OCI-LY1 (cell line): Measurements from ENCODE around the gene GPR160.

Experiments
- H2AFZ ChIP-seq: fragments of 200-600 bp; sonication (generic), shearing (Covaris generic); 2 replicates; pipeline ENCODE4 v1.6.0; 2014; ENCODE audit warnings: antibody characterized with exemption, mild to moderate bottlenecking, low read length
- H3F3A ChIP-seq: fragments of 200-600 bp; sonication (generic), shearing (Covaris generic); 2 replicates; pipeline ENCODE4 v1.6.0; 2014; ENCODE audit warnings: mild to moderate bottlenecking, antibody characterized with exemption, low read length, moderate library complexity; ENCODE audit not compliant: insufficient read depth
- H3K27ac ChIP-seq: fragments of 200-600 bp; sonication (generic); 2 replicates; pipeline ENCODE4 v1.5.1; 2014; ENCODE audit warnings: low read length, mixed run types, mild to moderate bottlenecking, low read depth; ENCODE audit not compliant: poor library complexity, severe bottlenecking
- H3K27me3 ChIP-seq: fragments of 200-600 bp; sonication (generic); 2 replicates; pipeline ENCODE4 v1.6.0; 2014; ENCODE audit warnings: antibody characterized with exemption, mild to moderate bottlenecking, low read length, moderate library complexity; ENCODE audit not compliant: insufficient read depth
- H3K36me3 ChIP-seq: fragments of 200-600 bp; sonication (generic); 2 replicates; pipeline ENCODE4 v1.6.1; 2014; ENCODE audit warnings: mild to moderate bottlenecking, antibody characterized with exemption, low read length, moderate library complexity, mixed read lengths; ENCODE audit not compliant: insufficient read depth
- H3K4me1 ChIP-seq: fragments of 200-600 bp; sonication (generic); 2 replicates; pipeline ENCODE4 v1.5.1; 2014; ENCODE audit warnings: mild to moderate bottlenecking, low read length, moderate library complexity; ENCODE audit not compliant: insufficient read depth, severe bottlenecking
- H3K4me2 ChIP-seq: fragments of 200-600 bp; sonication (generic), shearing (Covaris generic); 2 replicates; pipeline ENCODE4 v1.6.1; 2014; ENCODE audit warnings: low read length
- H3K4me3 ChIP-seq: fragments of 200-600 bp; sonication (generic); 2 replicates; pipeline ENCODE4 v1.5.1; 2014; ENCODE audit warnings: low read length, low read depth, mild to moderate bottlenecking, mixed read lengths; ENCODE audit not compliant: poor library complexity, severe bottlenecking
- H3K79me2 ChIP-seq: fragments of 200-600 bp; shearing (Covaris generic); 2 replicates; pipeline ENCODE4 v1.6.1; 2016; ENCODE audit warnings: mixed run types, low read length, mixed read lengths; ENCODE audit not compliant: insufficient read depth
- H3K9ac ChIP-seq: fragments of 200-600 bp; sonication (generic), shearing (Covaris generic); 2 replicates; pipeline ENCODE4 v1.6.1; 2014; ENCODE audit warnings: mild to moderate bottlenecking, low read length, mixed read lengths
- H3K9me2 ChIP-seq: fragments of 200-600 bp; sonication (generic), shearing (Covaris generic); 2 replicates; pipeline ENCODE4 v1.6.1; 2014; ENCODE audit warnings: low read depth, mild to moderate bottlenecking, low read length, mixed read lengths
- H3K9me3 ChIP-seq: fragments of 200-600 bp; shearing (Covaris generic); 2 replicates; pipeline ENCODE4 v1.6.1; 2014; ENCODE audit warnings: low read length, mixed read lengths
- H4K20me1 ChIP-seq: fragments of 200-600 bp; sonication (generic), shearing (Covaris generic); 2 replicates; pipeline ENCODE4 v1.6.0; 2016; ENCODE audit warnings: mild to moderate bottlenecking, low read length; ENCODE audit not compliant: insufficient read depth
- CTCF ChIP-seq: fragments of 200-600 bp; sonication (generic), shearing (Covaris generic); IDR thresholded peaks from 2 replicates; pipeline ENCODE4 v1.5.1; 2017; ENCODE audit warnings: mild to moderate bottlenecking, antibody characterized with exemption, low read length, moderate library complexity, mixed read lengths
- EZH2 ChIP-seq: fragments of 200-600 bp; sonication (generic), shearing (Covaris generic); IDR thresholded peaks from 2 replicates; pipeline ENCODE4 v1.8.0; 2017; ENCODE audit warnings: borderline replicate concordance, mixed run types, mild to moderate bottlenecking, antibody characterized with exemption, low read length, moderate library complexity, mixed read lengths

The GPR160 gene

DNA sequence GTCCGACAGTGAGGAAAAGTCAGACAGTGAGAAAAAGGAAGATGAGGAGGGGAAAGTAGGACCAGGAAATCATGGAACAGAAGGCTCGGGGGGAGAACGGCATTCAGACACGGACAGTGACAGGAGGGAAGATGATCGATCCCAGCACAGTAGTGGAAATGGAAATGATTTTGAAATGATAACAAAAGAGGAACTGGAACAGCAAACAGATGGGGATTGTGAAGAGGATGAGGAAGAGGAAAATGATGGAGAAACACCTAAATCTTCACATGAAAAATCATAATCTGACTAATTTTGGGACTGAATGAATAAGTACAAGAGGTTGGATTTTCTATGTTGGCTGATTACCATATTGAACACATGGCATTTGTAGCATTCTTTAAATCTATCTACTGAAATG, 45.0 kb upstream of the GPR160 start:
- no peaks in the 10 kb centered on the region for H4K20me1 ChIP-seq
- H3K79me2 ChIP-seq, result no peaks in the 10 kb centered on the region
- no peaks in the 10 kb centered on the region for H3F3A ChIP-seq
- H2AFZ ChIP-seq, result no peak overlapping the region
- no peak overlapping the region for H3K4me3 ChIP-seq
- no peak overlapping the region for H3K9ac ChIP-seq
- TF ChIP-seq EZH2 (no peak), CTCF (no peak)
- peaks cover 89% of the 10 kb centered on the region for H3K36me3 ChIP-seq
- H3K27ac ChIP-seq, result no peak overlapping the region
- no peaks in the 10 kb centered on the region for H3K9me2 ChIP-seq
- H3K9me3 ChIP-seq, result no peaks in the 10 kb centered on the region
- no peaks in the 10 kb centered on the region for H3K4me1 ChIP-seq
- no peak overlapping the region for H3K4me2 ChIP-seq
- H3K27me3 ChIP-seq, result no peaks in the 10 kb centered on the region

- H4K20me1 ChIP-seq, result no peaks in the 10 kb centered on the region
- no peaks in the 10 kb centered on the region for H3K27me3 ChIP-seq
- H3K4me3 ChIP-seq, result no peak overlapping the region
- peaks cover 85% of the 10 kb centered on the region for H3K36me3 ChIP-seq
- no peak overlapping the region for H3K27ac ChIP-seq
- H2AFZ ChIP-seq, result no peak overlapping the region
- TF ChIP-seq CTCF (no peak), EZH2 (no peak)
- no peaks in the 10 kb centered on the region for H3K79me2 ChIP-seq
- no peak overlapping the region for H3K9ac ChIP-seq
- no peaks in the 10 kb centered on the region for H3K4me1 ChIP-seq
- H3K9me2 ChIP-seq, result no peaks in the 10 kb centered on the region
- H3F3A ChIP-seq, result no peaks in the 10 kb centered on the region
- H3K4me2 ChIP-seq, result no peak overlapping the region
- no peaks in the 10 kb centered on the region for H3K9me3 ChIP-seq
Measured at GRCh38 chr3:169993761-169994160, 44.0 kb upstream of the GPR160 start.

DNA sequence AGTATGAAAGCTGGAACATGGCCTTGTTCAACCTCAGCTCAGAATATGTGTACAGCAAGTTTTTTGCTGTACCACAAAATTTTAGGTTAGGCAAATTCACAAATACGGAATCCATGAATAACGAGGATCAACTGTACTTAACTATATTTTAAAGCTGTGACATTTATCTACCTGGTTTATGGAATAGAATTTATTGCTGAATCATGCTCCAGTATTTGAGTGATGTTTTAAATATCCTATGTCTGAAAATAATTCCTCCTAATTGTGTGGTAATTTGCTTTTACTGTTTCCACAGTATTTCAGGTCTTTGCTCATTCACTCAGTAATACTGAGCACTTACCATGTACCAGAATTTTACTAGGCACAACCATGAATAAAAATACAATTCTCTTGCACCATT, 41.7 kb upstream of the GPR160 start:
- H3K36me3 ChIP-seq, result peaks cover 75% of the 10 kb centered on the region
- no peaks in the 10 kb centered on the region for H3K4me1 ChIP-seq
- H3F3A ChIP-seq, result 0 out of 2 replicates have a peak, but pooled peaks cover 3% of the 10 kb centered on the region
- no peak overlapping the region for H3K4me2 ChIP-seq
- H3K27me3 ChIP-seq, result no peaks in the 10 kb centered on the region
- H2AFZ ChIP-seq, result no peak overlapping the region
- no peaks in the 10 kb centered on the region for H3K79me2 ChIP-seq
- no peaks in the 10 kb centered on the region for H4K20me1 ChIP-seq
- peak overlapping the region; percentile 6 for H3K27ac ChIP-seq
- no peaks in the 10 kb centered on the region for H3K9me2 ChIP-seq
- no peak for TF ChIP-seq CTCF
- no peak for TF ChIP-seq EZH2
- H3K9ac ChIP-seq, result no peak overlapping the region
- no peaks in the 10 kb centered on the region for H3K9me3 ChIP-seq
- H3K4me3 ChIP-seq, result no peak overlapping the region
